Smooth muscle cell (in vitro differentiated cells): ENCODE measurements around the gene ARHGAP1. TPM values are rescaled to one million over a fixed set of nuclear protein-coding genes. Genes with fewer than 3 reads are reported as not detected.
"Not testable (repeated sequence)": the region's sequence is repeated elsewhere in the genome, so short reads cannot be mapped to it uniquely, and the experiment has no call there.

Experiments used
- DNase-seq: peaks from one replicate; lab custom pipeline; 2025; ENCODE audit not compliant: unreplicated experiment; lab: John Stamatoyannopoulos, UW
- H2AFZ ChIP-seq: fragments of 200-600 bp; sonication (generic); 2 replicates; pipeline ENCODE4 v1.6.0; 2016; ENCODE audit warnings: antibody characterized with exemption, low read depth, mild to moderate bottlenecking
- H3F3A ChIP-seq: fragments of 200-600 bp; sonication (generic); 2 replicates; pipeline ENCODE4 v1.6.0; 2017; ENCODE audit warnings: antibody characterized with exemption, low read depth
- H3K27ac ChIP-seq: fragments of 200-600 bp; sonication (generic); 2 replicates; pipeline ENCODE4 v1.5.1; 2016; ENCODE audit warnings: low read depth, mild to moderate bottlenecking
- H3K27me3 ChIP-seq: fragments of 200-600 bp; sonication (generic); 2 replicates; pipeline ENCODE4 v1.6.1; 2016; ENCODE audit warnings: low read depth, mild to moderate bottlenecking
- H3K36me3 ChIP-seq: fragments of 200-600 bp; sonication (generic); 2 replicates; pipeline ENCODE4 v1.5.1; 2016; ENCODE audit warnings: low read depth
- H3K4me1 ChIP-seq: fragments of 200-600 bp; sonication (generic); 2 replicates; pipeline ENCODE4 v1.5.1; 2016; ENCODE audit warnings: low read depth
- H3K4me2 ChIP-seq: fragments of 200-600 bp; sonication (generic); 2 replicates; pipeline ENCODE4 v1.6.0; 2016; ENCODE audit warnings: mild to moderate bottlenecking
- H3K4me3 ChIP-seq: fragments of 200-600 bp; sonication (generic); 2 replicates; pipeline ENCODE4 v1.5.1; 2016; ENCODE audit warnings: mild to moderate bottlenecking
- H3K79me2 ChIP-seq: fragments of 200-600 bp; sonication (generic); 2 replicates; pipeline ENCODE4 v1.6.0; 2016; ENCODE audit warnings: low read depth, mild to moderate bottlenecking
- H3K9ac ChIP-seq: fragments of 200-600 bp; sonication (generic); 2 replicates; pipeline ENCODE4 v1.6.0; 2016; ENCODE audit warnings: low read depth
- H3K9me3 ChIP-seq: fragments of 200-600 bp; sonication (generic); replicated peaks from 2 replicates; pipeline ENCODE4 v1.5.1; 2016; ENCODE audit warnings: low read depth
- H4K20me1 ChIP-seq: fragments of 200-600 bp; sonication (generic); 2 replicates; pipeline ENCODE4 v1.6.0; 2016; ENCODE audit warnings: low read depth
- CTCF ChIP-seq: fragments of 200-600 bp; sonication (generic); IDR thresholded peaks from 2 replicates; pipeline ENCODE4 v1.5.1; 2017; ENCODE audit warnings: borderline replicate concordance, mild to moderate bottlenecking, antibody characterized with exemption; ENCODE audit not compliant: insufficient read depth, poor library complexity, severe bottlenecking
- WGBS: methylation state at CpG from one replicate; pipeline ENCODE4 v1.1.7; 2016; ENCODE audit warnings: low lambda C conversion rate; 5-methylcytosine and 5-hydroxymethylcytosine counted together
- polyA plus RNA-seq: library from polyadenylated mRNA; unstranded; fragments of >200 nt; fragmentation: Nextera tagmentation; extraction: Ambion mirVana; gene quantifications from 2 replicates; pipeline ENCODE4 v1.2.1, GENCODE V29; 2016
- total RNA-seq: library from RNA; depleted of rRNA; stranded (reverse); fragments of >200 nt; gene quantifications from 2 replicates; pipeline ENCODE4 v1.2.3, GENCODE V29; 2014

ARHGAP1 gene
- total and polyA plus RNA-seq, 2 experiments from 2014 or later = 40.9 to 98.4 TPM

GRCh38 chr11:46673713-46674462 lies 26.5 kb downstream of the ARHGAP1 start:
- H3K27ac ChIP-seq = peak overlapping the region; percentile 77
- H3K36me3 ChIP-seq = no peaks in the 10 kb centered on the region

GRCh38 chr11:46672381-46672839 lies 28.0 kb downstream of the ARHGAP1 start:
- no peak for DNase-seq
- H3K27ac ChIP-seq = no peak overlapping the region
- no peak overlapping the region for H2AFZ ChIP-seq
- no peak overlapping the region for H3K9ac ChIP-seq
- no peak for TF ChIP-seq CTCF
- no peak overlapping the region for H3K4me2 ChIP-seq
- H3K27me3 ChIP-seq = no peaks in the 10 kb centered on the region
- H3K36me3 ChIP-seq = no peaks in the 10 kb centered on the region
- no peak overlapping the region for H3K4me3 ChIP-seq
- H3K4me1 ChIP-seq = peaks cover 21% of the 10 kb centered on the region
- 82% methylated on average over 7 of the region's 7 CpGs for WGBS
- H3K79me2 ChIP-seq = no peaks in the 10 kb centered on the region
- H4K20me1 ChIP-seq = no peaks in the 10 kb centered on the region
- no peaks in the 10 kb centered on the region for H3K9me3 ChIP-seq
- H3F3A ChIP-seq = peaks cover 29% of the 10 kb centered on the region

More at GRCh38 chr11:46673713-46674462, 26.5 kb downstream of the ARHGAP1 start:
- WGBS = 83% methylated on average over 6 of the region's 6 CpGs
- H4K20me1 ChIP-seq = no peaks in the 10 kb centered on the region
- no peak for DNase-seq
- H3K9me3 ChIP-seq = no peaks in the 10 kb centered on the region
- peak overlapping the region; percentile 70 for H3K4me2 ChIP-seq
- no peak overlapping the region for H3K9ac ChIP-seq
- no peak overlapping the region for H3K4me3 ChIP-seq
- H3K79me2 ChIP-seq = no peaks in the 10 kb centered on the region
- no peak overlapping the region for H2AFZ ChIP-seq
- no peaks in the 10 kb centered on the region for H3K27me3 ChIP-seq
- peaks cover 21% of the 10 kb centered on the region for H3K4me1 ChIP-seq
- H3F3A ChIP-seq = peaks cover 29% of the 10 kb centered on the region
- TF ChIP-seq CTCF = no peak

GRCh38 chr11:46671958-46672315 lies 28.5 kb downstream of the ARHGAP1 start:
- Histone ChIP-seq H3K9ac (no peak overlapping the region), H2AFZ (no peak overlapping the region), H3K79me2 (no peaks in the 10 kb centered on the region), H3K27ac (no peak overlapping the region), H3K9me3 (no peaks in the 10 kb centered on the region), H3K4me1 (peaks cover 21% of the 10 kb centered on the region), H3K4me3 (no peak overlapping the region), H3F3A (peaks cover 29% of the 10 kb centered on the region), H3K4me2 (no peak overlapping the region), H3K27me3 (no peaks in the 10 kb centered on the region), H4K20me1 (no peaks in the 10 kb centered on the region), H3K36me3 (no peaks in the 10 kb centered on the region)
- no peak for TF ChIP-seq CTCF
- DNase-seq = no peak
- WGBS = 95% methylated on average over 10 of the region's 10 CpGs

- not testable (repeated sequence) for H3K4me3 ChIP-seq, H3K27me3 ChIP-seq, H4K20me1 ChIP-seq, DNase-seq, H3K79me2 ChIP-seq, H3K36me3 ChIP-seq, H3K9ac ChIP-seq, H2AFZ ChIP-seq, H3K9me3 ChIP-seq
- Histone ChIP-seq H3K27ac (peak overlapping the region; percentile 40), H3F3A (peaks cover 24% of the 10 kb centered on the region), H3K4me2 (peak overlapping the region; percentile 14), H3K4me1 (peaks cover 16% of the 10 kb centered on the region)
- 88% methylated on average over 3 of the region's 3 CpGs for WGBS
Observed at GRCh38 chr11:46670521-46670920, 29.9 kb downstream of the ARHGAP1 start.
